ENCODE data around the gene MMP25. TPM values are rescaled to one million over a fixed set of nuclear protein-coding genes. Genes with fewer than 3 reads are reported as not detected.
"Not testable (repeated sequence)": the region's sequence is repeated elsewhere in the genome, so short reads cannot be mapped to it uniquely, and the experiment has no call there.

MMP25 gene
- total RNA-seq, 1 experiment from 2014 or later: 0.15 TPM

GRCh38 chr16:3066440-3066748 lies 20.0 kb downstream of the MMP25 start:
- H3K27ac ChIP-seq (ENCODE audit: low read length): no peak overlapping the region
- H3K9ac ChIP-seq (ENCODE audit: low read length): no peak overlapping the region
- H2AFZ ChIP-seq (ENCODE audit: low read length): no peak overlapping the region

DNA sequence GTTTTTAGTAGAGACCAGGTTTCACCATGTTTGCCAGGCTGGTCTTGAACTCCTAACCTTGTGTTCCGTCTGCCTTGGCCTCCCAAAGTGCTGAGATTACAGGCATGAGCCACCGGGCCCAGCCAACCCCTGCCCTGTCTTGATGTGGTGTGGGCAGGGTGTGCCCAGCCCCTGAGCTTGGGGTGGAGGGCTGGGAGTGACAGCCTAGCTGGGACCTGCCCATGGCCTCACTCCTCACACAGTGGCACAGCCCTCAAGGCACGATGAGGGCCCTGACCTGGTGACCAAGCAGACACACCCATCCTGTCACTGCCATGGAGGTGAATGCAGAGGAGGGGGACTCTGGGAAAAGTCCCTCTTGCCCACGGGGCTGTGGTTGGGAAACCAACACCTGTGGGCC lies 22.1 kb downstream of the MMP25 start:
- Histone ChIP-seq H3K9me3 (ENCODE audit: low read length) (no peaks in the 10 kb centered on the region), H3K4me2 (ENCODE audit: low read depth, low read length, poor library complexity, severe bottlenecking) (no peak overlapping the region), H3K4me3 (ENCODE audit: low read length) (no peak overlapping the region), H3K4me1 (ENCODE audit: low read length) (no peaks in the 10 kb centered on the region), H3K9ac (ENCODE audit: low read length) (no peak overlapping the region), H3K27me3 (ENCODE audit: low read length) (no peaks in the 10 kb centered on the region), H3K9me2 (replicated peaks; ENCODE audit: insufficient read depth, low read length) (no peaks in the 10 kb centered on the region), H4K20me1 (ENCODE audit: insufficient read depth, low read depth, low read length) (no peaks in the 10 kb centered on the region), H2AFZ (ENCODE audit: low read length) (no peak overlapping the region), H3K79me2 (ENCODE audit: low read length) (no peaks in the 10 kb centered on the region), H3K27ac (ENCODE audit: low read length) (no peak overlapping the region), H3K36me3 (ENCODE audit: insufficient read depth, low read length) (no peaks in the 10 kb centered on the region)
- no peak for DNase-seq

More at GRCh38 chr16:3066440-3066748, 20.0 kb downstream of the MMP25 start:
- H3K36me3 ChIP-seq (ENCODE audit: insufficient read depth, low read length): no peaks in the 10 kb centered on the region
- no peaks in the 10 kb centered on the region for H3K9me2 ChIP-seq (replicated peaks; ENCODE audit: insufficient read depth, low read length)
- H3K4me2 ChIP-seq (ENCODE audit: low read depth, low read length, poor library complexity, severe bottlenecking): no peak overlapping the region
- H3K4me1 ChIP-seq (ENCODE audit: low read length): no peaks in the 10 kb centered on the region
- H3K4me3 ChIP-seq (ENCODE audit: low read length): no peak overlapping the region
- H4K20me1 ChIP-seq (ENCODE audit: insufficient read depth, low read depth, low read length): no peaks in the 10 kb centered on the region
- no peaks in the 10 kb centered on the region for H3K27me3 ChIP-seq (ENCODE audit: low read length)
- H3K79me2 ChIP-seq (ENCODE audit: low read length): no peaks in the 10 kb centered on the region
- no peak for DNase-seq
- no peaks in the 10 kb centered on the region for H3K9me3 ChIP-seq (ENCODE audit: low read length)

DNA sequence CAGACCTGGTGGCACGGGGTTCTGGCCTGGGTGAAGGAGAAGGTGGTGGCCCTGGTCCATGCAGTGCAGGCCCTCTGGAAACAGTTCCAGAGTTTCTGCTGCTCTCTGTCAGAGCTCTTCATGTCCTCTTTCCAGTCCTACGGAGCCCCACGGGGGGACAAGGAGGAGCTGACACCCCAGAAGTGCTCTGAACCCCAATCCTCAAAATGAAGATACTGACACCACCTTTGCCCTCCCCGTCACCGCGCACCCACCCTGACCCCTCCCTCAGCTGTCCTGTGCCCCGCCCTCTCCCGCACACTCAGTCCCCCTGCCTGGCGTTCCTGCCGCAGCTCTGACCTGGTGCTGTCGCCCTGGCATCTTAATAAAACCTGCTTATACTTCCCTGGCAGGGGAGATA lies 22.8 kb downstream of the MMP25 start:
- not testable (repeated sequence) for H3K27ac ChIP-seq (ENCODE audit: low read length); H3K4me1 ChIP-seq (ENCODE audit: low read length)

GRCh38 chr16:3070608-3071111 lies 24.3 kb downstream of the MMP25 start:
- Histone ChIP-seq H3K4me2 (ENCODE audit: low read depth, low read length, poor library complexity, severe bottlenecking) (no peak overlapping the region), H3K36me3 (ENCODE audit: insufficient read depth, low read length) (no peaks in the 10 kb centered on the region), H3K27ac (ENCODE audit: low read length) (no peak overlapping the region), H3K9ac (ENCODE audit: low read length) (no peak overlapping the region), H3K9me2 (replicated peaks; ENCODE audit: insufficient read depth, low read length) (no peaks in the 10 kb centered on the region), H3K79me2 (ENCODE audit: low read length) (no peaks in the 10 kb centered on the region), H3K4me1 (ENCODE audit: low read length) (peaks cover 4% of the 10 kb centered on the region), H2AFZ (ENCODE audit: low read length) (no peak overlapping the region), H3K27me3 (ENCODE audit: low read length) (no peaks in the 10 kb centered on the region), H4K20me1 (ENCODE audit: insufficient read depth, low read depth, low read length) (no peaks in the 10 kb centered on the region), H3K9me3 (ENCODE audit: low read length) (no peaks in the 10 kb centered on the region), H3K4me3 (ENCODE audit: low read length) (no peak overlapping the region)
- DNase-seq: no peak

More for the DNA sequence above, 22.8 kb downstream of the MMP25 start:
- H3K79me2 ChIP-seq (ENCODE audit: low read length); H4K20me1 ChIP-seq (ENCODE audit: insufficient read depth, low read depth, low read length); H3K9me2 ChIP-seq (replicated peaks; ENCODE audit: insufficient read depth, low read length); DNase-seq; H3K9me3 ChIP-seq (ENCODE audit: low read length); H3K27me3 ChIP-seq (ENCODE audit: low read length); H2AFZ ChIP-seq (ENCODE audit: low read length); H3K9ac ChIP-seq (ENCODE audit: low read length); H3K4me2 ChIP-seq (ENCODE audit: low read depth, low read length, poor library complexity, severe bottlenecking); H3K4me3 ChIP-seq (ENCODE audit: low read length); H3K36me3 ChIP-seq (ENCODE audit: insufficient read depth, low read length): not testable (repeated sequence)

DNA sequence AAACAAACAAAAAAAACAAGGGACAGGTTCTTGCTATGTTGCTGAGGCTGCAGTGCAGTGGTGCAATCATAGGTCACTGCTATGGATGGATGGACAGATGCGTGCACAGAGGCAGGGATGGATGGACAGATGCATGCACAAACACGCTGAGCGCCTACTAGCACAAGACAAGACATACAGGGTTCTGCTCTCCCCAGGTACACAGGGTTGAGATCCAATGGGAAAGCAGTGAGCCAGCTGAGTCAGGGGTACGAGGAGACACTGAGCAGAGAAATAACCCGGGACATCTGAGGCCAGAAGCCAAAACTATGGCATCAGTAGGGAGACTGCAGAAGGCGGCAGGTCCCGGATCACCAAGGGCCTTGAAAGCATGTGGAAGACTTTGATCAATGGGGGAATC lies 25.3 kb downstream of the MMP25 start:
- no peaks in the 10 kb centered on the region for H3K9me2 ChIP-seq (replicated peaks; ENCODE audit: insufficient read depth, low read length)
- no peaks in the 10 kb centered on the region for H3K27me3 ChIP-seq (ENCODE audit: low read length)
- H4K20me1 ChIP-seq (ENCODE audit: insufficient read depth, low read depth, low read length): no peaks in the 10 kb centered on the region
- no peaks in the 10 kb centered on the region for H3K9me3 ChIP-seq (ENCODE audit: low read length)
- H3K9ac ChIP-seq (ENCODE audit: low read length): no peak overlapping the region
- no peak overlapping the region for H3K27ac ChIP-seq (ENCODE audit: low read length)
- peaks cover 4% of the 10 kb centered on the region for H3K4me1 ChIP-seq (ENCODE audit: low read length)
- no peak overlapping the region for H3K4me3 ChIP-seq (ENCODE audit: low read length)
- no peaks in the 10 kb centered on the region for H3K79me2 ChIP-seq (ENCODE audit: low read length)
- DNase-seq: no peak
- H3K36me3 ChIP-seq (ENCODE audit: insufficient read depth, low read length): no peaks in the 10 kb centered on the region
- H2AFZ ChIP-seq (ENCODE audit: low read length): no peak overlapping the region
- H3K4me2 ChIP-seq (ENCODE audit: low read depth, low read length, poor library complexity, severe bottlenecking): no peak overlapping the region

DNA sequence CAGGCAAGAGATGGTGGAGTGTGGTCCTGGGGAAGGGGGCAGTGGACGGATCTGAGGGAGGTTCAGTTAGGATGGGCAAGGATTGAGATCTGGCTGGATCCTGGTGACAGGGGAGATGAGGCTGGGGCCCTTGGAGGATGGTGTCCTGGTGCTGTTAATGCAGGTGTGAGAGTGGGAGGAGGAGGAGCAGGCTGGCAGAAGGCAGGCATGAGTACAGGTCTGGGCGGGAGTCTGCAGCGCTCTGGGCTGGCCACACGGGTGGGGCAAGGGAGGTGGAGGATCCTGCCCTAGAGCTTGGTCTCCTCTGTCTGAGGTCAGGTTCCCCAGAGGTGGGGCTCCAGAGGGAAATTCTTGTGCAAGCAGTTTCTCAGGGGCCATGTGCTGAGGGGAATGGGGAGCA lies 25.8 kb downstream of the MMP25 start:
- not testable (repeated sequence) for H3K4me2 ChIP-seq (ENCODE audit: low read depth, low read length, poor library complexity, severe bottlenecking); H3K9ac ChIP-seq (ENCODE audit: low read length); H3K27ac ChIP-seq (ENCODE audit: low read length); H3K36me3 ChIP-seq (ENCODE audit: insufficient read depth, low read length); DNase-seq; H3K4me1 ChIP-seq (ENCODE audit: low read length); H3K9me3 ChIP-seq (ENCODE audit: low read length); H3K9me2 ChIP-seq (replicated peaks; ENCODE audit: insufficient read depth, low read length); H3K79me2 ChIP-seq (ENCODE audit: low read length); H3K27me3 ChIP-seq (ENCODE audit: low read length); H2AFZ ChIP-seq (ENCODE audit: low read length); H3K4me3 ChIP-seq (ENCODE audit: low read length); H4K20me1 ChIP-seq (ENCODE audit: insufficient read depth, low read depth, low read length)

DNA sequence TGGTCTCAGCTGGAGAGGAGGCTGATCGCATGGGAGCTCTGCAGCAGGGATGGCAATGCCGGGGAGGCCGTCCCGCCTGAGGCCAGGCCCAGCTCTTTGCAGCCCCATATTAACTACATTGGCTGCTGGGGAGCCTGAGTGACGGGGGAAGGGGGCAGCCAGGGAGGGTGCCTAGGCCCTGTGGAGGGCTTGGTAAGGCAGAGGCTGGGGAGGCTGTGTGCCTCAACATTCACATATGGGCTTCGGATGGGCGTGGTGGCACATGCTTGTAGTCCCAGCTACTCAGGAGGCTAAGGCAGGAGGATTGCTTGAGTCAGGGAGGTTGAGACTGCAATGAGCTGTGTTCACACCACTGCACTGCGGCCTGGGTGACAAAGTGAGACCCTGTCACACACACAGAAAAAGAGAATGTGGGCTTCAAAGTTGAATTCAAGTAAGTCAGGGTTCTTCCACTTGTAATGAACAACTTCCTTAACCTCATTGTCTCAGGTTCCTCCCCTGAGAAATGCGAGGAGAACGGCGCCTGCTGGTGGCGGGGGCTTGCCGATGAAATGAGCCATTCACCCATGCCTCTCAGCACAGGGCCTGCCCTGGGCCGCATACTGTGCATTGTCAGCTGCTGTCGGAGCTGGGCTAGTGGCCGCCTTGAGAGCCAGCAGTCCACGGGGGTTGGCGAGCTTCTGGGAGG lies 26.4 kb downstream of the MMP25 start:
- H3K4me1 ChIP-seq (ENCODE audit: low read length); H4K20me1 ChIP-seq (ENCODE audit: insufficient read depth, low read depth, low read length); H3K9me3 ChIP-seq (ENCODE audit: low read length); H3K27me3 ChIP-seq (ENCODE audit: low read length); H3K4me3 ChIP-seq (ENCODE audit: low read length); H3K4me2 ChIP-seq (ENCODE audit: low read depth, low read length, poor library complexity, severe bottlenecking); H3K27ac ChIP-seq (ENCODE audit: low read length); H3K9ac ChIP-seq (ENCODE audit: low read length); DNase-seq; H3K36me3 ChIP-seq (ENCODE audit: insufficient read depth, low read length); H2AFZ ChIP-seq (ENCODE audit: low read length); H3K79me2 ChIP-seq (ENCODE audit: low read length); H3K9me2 ChIP-seq (replicated peaks; ENCODE audit: insufficient read depth, low read length): not testable (repeated sequence)

- Histone ChIP-seq H3K27me3 (ENCODE audit: low read length) (no peaks in the 10 kb centered on the region), H3K9me3 (ENCODE audit: low read length) (no peaks in the 10 kb centered on the region), H3K4me3 (ENCODE audit: low read length) (no peak overlapping the region), H3K36me3 (ENCODE audit: insufficient read depth, low read length) (no peaks in the 10 kb centered on the region), H2AFZ (ENCODE audit: low read length) (no peak overlapping the region), H3K9me2 (replicated peaks; ENCODE audit: insufficient read depth, low read length) (no peaks in the 10 kb centered on the region), H3K4me1 (ENCODE audit: low read length) (peaks cover 4% of the 10 kb centered on the region), H3K79me2 (ENCODE audit: low read length) (no peaks in the 10 kb centered on the region), H3K27ac (ENCODE audit: low read length) (no peak overlapping the region), H4K20me1 (ENCODE audit: insufficient read depth, low read depth, low read length) (no peaks in the 10 kb centered on the region), H3K9ac (ENCODE audit: low read length) (no peak overlapping the region), H3K4me2 (ENCODE audit: low read depth, low read length, poor library complexity, severe bottlenecking) (no peak overlapping the region)
- DNase-seq: no peak
Observed at GRCh38 chr16:3073448-3073847, 27.1 kb downstream of the MMP25 start.

Data from Karpas-422 (cell line).